Heart left ventricle (tissue), 16 donors: Measurements from ENCODE around the gene PTPRS. TPM values are rescaled to one million over a fixed set of nuclear protein-coding genes. Genes with fewer than 3 reads are reported as not detected.

Experiments used
- ATAC-seq, 4 donors: fragments of 200-7000 bp; cut with Tn5 transposase; one replicate each; pipeline ENCODE4 v1.9.1; 2020 to 2022; ENCODE audit warnings: moderate library complexity in 4 of 4, mild to moderate bottlenecking in 3 of 4, moderate number of reproducible peaks in 1 of 4
- DNase-seq, 5 donors: peaks; one replicate each; pipeline ENCODE4 v3.0.0-alpha.2; 2020
- H3K27ac ChIP-seq, 12 donors: fragments of 200-600 bp; sonication (generic) in 4 of 12; one replicate each; pipeline versions ENCODE4 v1.5.0 to v1.8.0; 2016 to 2022; ENCODE audit warnings: mild to moderate bottlenecking in 2 of 12
- H3K27me3 ChIP-seq, 9 donors: fragments of 200-600 bp; sonication (generic) in 2 of 9; one replicate each; pipeline versions ENCODE4 v1.5.1 to v1.8.0; 2016 to 2022; ENCODE audit warnings: mild to moderate bottlenecking in 3 of 9
- H3K36me3 ChIP-seq, 9 donors: fragments of 200-600 bp; sonication (generic) in 2 of 9; one replicate each; pipeline versions ENCODE4 v1.5.0 to v1.8.0; 2018 to 2022; ENCODE audit warnings: mild to moderate bottlenecking in 2 of 9
- H3K4me1 ChIP-seq, 12 donors: fragments of 200-600 bp; sonication (generic) in 4 of 12; one replicate each; pipeline versions ENCODE4 v1.5.0 to v1.8.0; 2016 to 2022; ENCODE audit warnings: mild to moderate bottlenecking in 3 of 12
- H3K4me3 ChIP-seq, 12 donors: fragments of 200-600 bp; sonication (generic) in 4 of 12; one replicate each; pipeline versions ENCODE4 v1.5.0 to v1.8.0; 2017 to 2022; ENCODE audit warnings: mild to moderate bottlenecking in 9 of 12, moderate library complexity in 4 of 12
- H3K9me3 ChIP-seq, 12 donors: fragments of 200-600 bp; sonication (generic) in 4 of 12; one replicate each; pipeline versions ENCODE4 v1.5.0 to v1.8.0; 2016 to 2022; ENCODE audit warnings: mild to moderate bottlenecking in 1 of 12
- CTCF ChIP-seq, 12 donors: fragments of 200-600 bp; sonication (generic) in 4 of 12; IDR thresholded peaks; one replicate each; pipeline versions ENCODE4 v1.5.0 to v1.8.0; 2018 to 2022; ENCODE audit warnings: antibody characterized with exemption in 12 of 12, mild to moderate bottlenecking in 5 of 12
- POLR2A ChIP-seq, 2 donors: fragments of 450-650 bp; IDR thresholded peaks; one replicate each; pipeline ENCODE4 v1.6.1; 2017; ENCODE audit warnings: antibody characterized with exemption in 2 of 2, mild to moderate bottlenecking in 2 of 2, moderate library complexity in 2 of 2
- WGBS, 4 donors: extraction: QIAGEN DNeasy Blood & Tissue Kit in 2 of 4; methylation state at CpG; one replicate each; pipeline versions ENCODE4 v1.1.5 to v1.1.7; 2013 to 2018; 5-methylcytosine and 5-hydroxymethylcytosine counted together
- intact Hi-C, 10 donors: fragments of 100-400 bp; cut with DNase I; formaldehyde crosslinking; loops; one replicate each; pipeline versions ENCODE4 v1.11.1 to v1.14.2; 2022
- polyA plus RNA-seq, 2 donors: library from polyadenylated mRNA; stranded (reverse); fragments of 200-250 nt; gene quantifications; one replicate each; pipeline ENCODE4 v1.2.3, GENCODE V29; 2013
- total RNA-seq, 9 donors: library from RNA; depleted of rRNA in 2 of 9; stranded (reverse); fragments of >200 nt in 2 of 9; fragmentation: NEBNext Ultra II Directional in 3 of 9; extraction: Animal tissue kit (Norgen Biotek cat#: 25700) in 3 of 9; gene quantifications; one replicate each; pipeline versions ENCODE4 v1.1.0 to v1.2.4, GENCODE V29; 2016 to 2023
- donor health status: ischemic (EF 13 %, LVEDD 7.1; RV severe dilation, severe dysfunction).
- donor health status: healthy with polysubstance abuse.
- donor health status: DM: no; HTN: yes; CAD: no.
- donor health status: DM: no; HTN: no; CAD: no.
- donor health status: ischemic (EF 25% LVEDD 6.9; RV normal size, moderate dysfunction).
- donor health status: ischemic (EF 25% LVEDD 5.7; RV mildly dilated, moderate dysfunction).
- donor health status: healthy.
- donor health status: DM: yes; HTN: yes; CAD: no.
- donor health status: ischemic (EF 35%, LVEDD 5.7; RV mildly dilated, moderate dysfunction).
- donor health status: nonischemic (EF 11% LVEDD 7.7; RV severe dilation, severe dysfunction).
- donor health status: DM: yes; HTN: yes; CAD: no.
- donor health status: PGD.
- donor health status: ischemic (EF 29% LVEDD 5.4; RV normal size, mild dysfunction).
- donor health status: nonischemic (EF 23%, LVEDD 6.1; RV moderate dilation, normal function).

PTPRS gene
- total and polyA plus RNA-seq, 11 donors = 6.3 to 113 (median 33.0) TPM

- Histone ChIP-seq H3K4me3 (peak overlapping the region; percentile 48 to 98 (median 80)), H3K27me3 (peaks cover 0 to 18% (median 4%) of the 10 kb centered on the region in 9 donors), H3K9me3 (no peaks in the 10 kb centered on the region), H3K36me3 (no peaks in the 10 kb centered on the region), H3K4me1 (peaks cover 0 to 53% (median 9%) of the 10 kb centered on the region in 12 donors), H3K27ac (peak overlapping the region in 11 of 12 donors; percentile 42 to 89 (median 80))
- peak; percentile 49 to 95 (median 88) for ATAC-seq
- intact Hi-C loops = no loop called here
- peak in 1 of 2 donors; percentile 63 for TF ChIP-seq POLR2A (IDR thresholded peaks at IDR 0.05)
- peak in 1 of 12 donors; percentile 17 for TF ChIP-seq CTCF (IDR thresholded peaks at IDR 0.05)
- WGBS, 4 donors = 0 to 2% (median 1%) methylated on average over 10 to 70 of the region's 70 CpGs
- DNase-seq = peak; percentile 57 to 78 (median 67)
Measured at GRCh38 chr19:5292822-5293611, 47.6 kb downstream of the PTPRS start.

GRCh38 chr19:5292453-5292821 is 48.2 kb downstream of the PTPRS start:
- H3K9me3 ChIP-seq = no peaks in the 10 kb centered on the region
- WGBS, 4 donors = 6% methylated on average over 13 to 17 of the region's 17 CpGs
- ATAC-seq (no peak), DNase-seq (no peak)
- H3K27me3 ChIP-seq = peaks cover 0 to 18% (median 4%) of the 10 kb centered on the region in 9 donors
- H3K27ac ChIP-seq = peak overlapping the region in 10 of 12 donors; percentile 42 to 89 (median 80)
- intact Hi-C loops = no loop called here
- H3K36me3 ChIP-seq = no peaks in the 10 kb centered on the region
- H3K4me3 ChIP-seq = peak overlapping the region; percentile 48 to 98 (median 80)
- peaks cover 0 to 55% (median 9%) of the 10 kb centered on the region in 12 donors for H3K4me1 ChIP-seq
- TF ChIP-seq POLR2A (IDR thresholded peaks at IDR 0.05) (no peak), CTCF (IDR thresholded peaks at IDR 0.05) (no peak)

GRCh38 chr19:5291588-5292193 is 48.9 kb downstream of the PTPRS start:
- ATAC-seq (no peak), DNase-seq (no peak)
- Histone ChIP-seq H3K27ac (peak overlapping the region in 3 of 12 donors; percentile 85 to 89 (median 87)), H3K9me3 (no peaks in the 10 kb centered on the region), H3K36me3 (no peaks in the 10 kb centered on the region), H3K4me3 (peak overlapping the region; percentile 48 to 98 (median 80)), H3K4me1 (peaks cover 0 to 57% (median 9%) of the 10 kb centered on the region in 12 donors), H3K27me3 (peaks cover 0 to 18% (median 4%) of the 10 kb centered on the region in 9 donors)
- intact Hi-C loops = no loop called here
- whole genome bisulfite sequencing, 4 donors = 69 to 84% (median 78%) methylated on average over 8 of the region's 8 CpGs
- TF ChIP-seq POLR2A (IDR thresholded peaks at IDR 0.05) (no peak), CTCF (IDR thresholded peaks at IDR 0.05) (no peak)

Other genes with a start within 250 kb of the PTPRS start
- not detected for gene ZNRF4, start 114.6 kb upstream of the PTPRS start, total RNA-seq
- gene ZNRF4, start 114.6 kb upstream of the PTPRS start, polyA plus RNA-seq = not detected
- gene TINCR, start 227.1 kb upstream of the PTPRS start, total RNA-seq = under 1 TPM in 4 of 9 donors, not detected in 5; 0.17 to 0.44 (median 0.30) TPM
- gene TINCR, start 227.1 kb upstream of the PTPRS start, polyA plus RNA-seq = under 1 TPM in 1 of 2 donors, not detected in 1; 0.07 TPM